Cortex of kidney (tissue), 1 donor: ENCODE measurements around the gene GLIPR2.
"Not testable (repeated sequence)": the region's sequence is repeated elsewhere in the genome, so short reads cannot be mapped to it uniquely, and the experiment has no call there.

Experiments
- DNase-seq: peaks from one replicate; lab custom pipeline; 2025; lab: John Stamatoyannopoulos, UW

GLIPR2 gene, protein sequence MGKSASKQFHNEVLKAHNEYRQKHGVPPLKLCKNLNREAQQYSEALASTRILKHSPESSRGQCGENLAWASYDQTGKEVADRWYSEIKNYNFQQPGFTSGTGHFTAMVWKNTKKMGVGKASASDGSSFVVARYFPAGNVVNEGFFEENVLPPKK

DNA sequence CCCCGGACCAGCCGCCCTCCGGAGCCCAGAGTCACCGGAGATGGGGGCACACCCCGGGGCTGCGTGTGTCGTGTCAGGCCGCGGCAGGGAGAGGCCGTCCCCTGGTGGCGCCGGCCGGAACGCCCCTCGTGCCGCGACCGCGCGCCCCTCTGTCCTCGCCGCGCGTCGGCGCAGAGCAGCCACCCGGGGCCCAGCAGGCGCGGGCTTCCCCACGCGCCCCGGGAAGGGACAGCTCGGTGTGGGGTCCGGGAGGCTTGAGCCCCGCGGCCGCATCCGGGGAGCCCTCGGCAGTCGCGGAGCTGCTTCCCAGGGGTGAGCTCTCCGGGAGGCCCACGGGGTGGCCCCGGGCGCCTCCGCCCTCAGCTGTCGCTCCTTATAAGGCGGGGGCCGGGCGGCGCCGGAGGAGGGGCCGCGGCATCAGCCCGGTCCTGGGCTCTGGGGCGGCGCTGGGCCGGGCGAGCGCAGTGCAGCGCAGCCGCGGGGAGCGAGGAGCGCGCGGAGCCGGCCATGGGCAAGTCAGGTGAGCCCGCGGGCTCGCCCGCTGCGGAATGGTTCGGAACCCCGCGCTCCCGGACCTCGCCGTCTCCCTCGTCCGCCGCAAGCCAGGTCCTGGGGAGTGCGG, at the start of gene GLIPR2:
Gene GLIPR2 (plus strand): TSS at position 462 of the 622 bp plus-strand sequence. CDS start 46 bp downstream, at position 508.
- DNase-seq = no peak

DNA sequence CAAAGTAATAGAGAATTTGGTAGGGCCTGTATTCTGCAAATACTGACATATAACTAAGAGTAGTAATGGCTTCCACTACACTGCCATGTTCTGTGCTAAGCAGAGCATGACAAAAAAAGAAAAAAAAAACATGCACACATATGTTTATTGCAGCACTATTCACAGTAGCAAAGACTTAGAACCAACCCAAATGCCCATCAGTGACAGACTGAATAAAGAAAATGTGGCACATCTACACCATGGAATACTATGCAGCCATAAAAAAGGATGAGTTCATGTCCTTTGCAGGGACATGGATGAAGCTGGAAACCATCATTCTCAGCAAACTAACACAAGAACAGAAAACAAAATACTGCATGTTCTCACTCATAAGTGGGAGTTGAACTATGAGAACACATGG, 49.5 kb upstream of the GLIPR2 start:
- DNase-seq = not testable (repeated sequence)

DNA sequence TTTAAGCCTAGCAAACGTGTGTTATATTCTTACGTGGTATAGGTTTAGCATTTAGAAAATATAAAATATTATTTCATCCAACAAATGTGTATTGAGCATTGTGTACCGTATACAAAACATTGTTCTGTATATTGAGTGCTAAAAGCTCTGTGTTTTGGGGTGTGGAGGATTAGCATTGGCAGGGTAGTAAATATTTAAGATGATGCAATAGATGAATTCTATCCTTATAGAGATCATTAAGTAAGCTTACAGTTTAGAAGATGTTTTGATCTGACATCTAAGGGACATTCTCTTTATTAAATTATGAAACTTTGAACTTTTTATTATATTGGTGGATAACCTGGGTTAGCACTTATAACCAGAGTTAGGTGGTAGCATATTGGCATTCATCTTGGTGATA, 48.5 kb upstream of the GLIPR2 start:
- DNase-seq = no peak

DNA sequence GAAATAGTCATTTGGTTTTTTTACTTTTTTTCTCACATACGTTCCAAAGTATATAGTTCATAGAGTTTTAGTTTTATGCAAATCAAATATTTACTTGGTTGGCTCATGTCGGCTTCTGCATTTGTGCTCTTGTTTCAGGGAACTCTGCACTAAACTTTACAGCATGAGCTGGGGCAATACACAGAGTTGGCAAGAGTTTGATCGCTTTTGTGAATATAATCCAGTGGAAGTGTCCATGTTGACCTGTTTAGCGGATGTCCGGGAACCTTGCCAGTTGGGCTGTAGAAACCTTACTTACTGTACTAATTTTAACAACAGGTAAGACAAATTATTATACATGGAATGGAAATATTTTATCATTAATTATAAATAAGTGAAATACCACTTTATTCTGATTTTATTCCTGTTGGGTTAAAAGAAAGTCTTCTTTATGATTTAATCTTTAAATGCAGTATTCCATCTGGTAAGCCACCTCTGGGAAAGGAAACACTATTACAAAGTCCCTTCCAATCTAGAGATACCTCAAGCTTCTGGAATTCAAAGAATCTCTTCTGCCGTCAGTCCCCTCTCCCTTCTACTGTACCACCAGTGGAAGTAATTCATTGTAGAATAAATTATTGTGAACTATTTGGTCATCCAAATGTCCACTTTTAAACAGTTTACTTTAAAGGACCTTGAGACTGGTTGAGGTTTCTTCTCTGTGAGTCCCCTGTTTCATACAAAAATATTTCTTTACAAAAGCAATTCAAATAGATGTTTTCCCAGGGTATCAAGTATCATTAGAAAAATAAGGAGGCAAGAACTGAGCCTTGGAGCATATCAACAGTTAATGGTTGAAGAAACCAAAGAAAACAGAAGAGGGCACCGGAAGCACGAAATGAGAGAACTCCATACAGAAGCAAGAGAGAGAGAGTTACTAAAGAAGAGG, 45.2 kb upstream of the GLIPR2 start:
- DNase-seq = no peak

DNA sequence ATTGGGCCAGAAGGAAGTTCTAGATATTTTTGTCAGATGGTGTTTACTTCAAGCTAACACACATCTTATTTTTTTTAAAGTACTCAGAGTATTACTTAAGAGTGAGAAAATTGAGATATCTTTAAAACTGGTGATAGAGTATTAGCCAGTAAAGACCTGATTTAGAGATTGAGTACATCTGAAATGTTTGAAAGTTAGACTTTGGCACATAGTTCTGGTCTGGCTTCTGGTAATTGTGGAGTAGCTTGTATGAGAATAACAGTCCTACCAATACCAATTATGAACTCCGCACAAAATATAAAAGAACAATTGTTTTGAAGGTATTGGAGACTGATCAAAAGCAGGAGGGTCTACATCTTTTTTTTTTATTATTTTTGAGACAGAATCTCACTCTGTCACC, 44.5 kb upstream of the GLIPR2 start:
- no peak for DNase-seq

DNA sequence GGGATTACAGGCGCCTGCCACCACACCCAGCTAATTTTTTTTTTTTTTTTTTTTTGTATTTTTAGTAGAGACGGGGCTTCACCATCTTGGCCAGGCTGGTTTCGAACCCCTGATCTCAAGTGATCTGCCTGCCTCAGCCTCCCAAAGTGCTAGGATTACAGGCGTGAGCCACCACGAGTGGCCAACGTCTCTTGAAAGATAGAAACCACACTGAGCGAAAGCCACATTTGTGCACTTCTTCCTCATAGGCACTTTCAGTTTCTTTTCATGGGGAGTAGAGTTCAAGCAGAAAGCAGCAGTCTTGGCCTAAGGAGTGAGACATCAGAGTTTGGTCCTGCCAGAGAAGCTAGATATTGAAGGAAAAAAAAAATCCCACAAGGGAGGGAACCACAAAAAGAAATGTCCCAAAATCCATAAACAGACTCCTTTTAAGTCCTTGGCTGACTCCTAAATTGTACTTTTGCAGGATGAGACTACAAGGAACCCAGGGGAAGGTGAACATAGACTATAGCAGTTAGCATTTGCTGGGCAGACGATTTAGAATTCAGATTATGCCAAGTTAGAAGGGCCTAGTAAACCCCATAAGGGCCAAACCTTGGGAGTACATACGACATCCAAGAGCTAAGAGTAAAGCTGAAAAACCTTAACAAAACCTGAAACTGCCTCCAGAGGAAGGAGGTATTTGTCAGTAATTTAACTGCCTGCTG, 43.9 kb upstream of the GLIPR2 start:
- no peak for DNase-seq

DNA sequence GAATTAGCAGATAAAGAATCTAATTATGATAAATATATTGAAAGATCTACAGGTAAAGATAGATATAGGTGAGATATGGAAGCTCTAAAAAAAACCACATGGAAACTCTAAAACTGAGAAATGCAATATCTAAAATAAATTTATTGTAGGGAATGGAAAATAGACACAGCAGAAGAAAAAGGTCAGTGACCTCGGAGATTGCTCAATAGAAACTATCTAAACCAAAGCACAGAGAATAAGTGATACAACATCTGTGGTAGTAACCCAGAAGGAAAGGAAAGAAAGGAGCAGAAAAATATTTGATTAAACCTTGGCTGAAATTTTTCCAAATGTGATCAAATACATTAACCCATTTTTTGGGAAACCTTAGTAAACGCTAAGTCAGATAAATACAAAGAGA, 43.1 kb upstream of the GLIPR2 start:
- no peak for DNase-seq

DNA sequence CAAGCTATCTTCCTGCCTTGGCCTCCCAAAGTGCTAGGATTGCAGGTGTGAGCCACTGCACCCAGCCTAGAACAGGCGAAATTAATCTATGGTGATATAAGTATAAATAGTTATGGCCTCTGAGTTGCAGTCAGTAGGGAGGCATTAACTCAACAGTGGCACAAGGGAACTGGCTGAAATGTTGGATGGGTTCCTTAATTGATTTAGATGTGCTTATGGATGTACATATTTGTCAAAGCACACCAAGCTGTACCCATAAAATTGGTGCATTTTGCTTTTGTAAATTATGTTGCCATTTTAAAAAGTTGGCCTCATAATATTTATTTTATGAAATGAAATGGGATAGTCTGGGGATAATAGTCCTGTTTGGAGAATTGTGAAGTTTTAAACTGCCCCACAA, 36.8 kb upstream of the GLIPR2 start:
- DNase-seq = no peak

DNA sequence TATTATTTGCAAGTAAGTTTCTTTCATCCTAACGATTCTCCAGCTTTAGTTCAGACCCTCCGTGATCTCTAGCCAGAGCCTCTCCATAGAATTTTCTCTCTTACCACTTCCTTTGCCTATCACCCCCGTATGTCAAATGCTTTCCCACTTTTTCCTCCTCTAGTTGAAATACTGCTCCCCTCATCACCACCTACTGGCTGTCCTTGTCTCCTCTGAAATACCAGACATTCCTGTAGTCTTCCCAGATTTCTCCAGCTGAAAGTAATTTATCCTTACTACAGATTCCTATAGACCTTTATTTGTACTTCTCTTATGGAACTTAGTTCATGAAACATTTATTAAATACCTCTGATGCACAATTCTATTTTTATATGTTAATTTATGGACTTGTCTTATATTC, 36.0 kb upstream of the GLIPR2 start:
- DNase-seq = no peak

DNA sequence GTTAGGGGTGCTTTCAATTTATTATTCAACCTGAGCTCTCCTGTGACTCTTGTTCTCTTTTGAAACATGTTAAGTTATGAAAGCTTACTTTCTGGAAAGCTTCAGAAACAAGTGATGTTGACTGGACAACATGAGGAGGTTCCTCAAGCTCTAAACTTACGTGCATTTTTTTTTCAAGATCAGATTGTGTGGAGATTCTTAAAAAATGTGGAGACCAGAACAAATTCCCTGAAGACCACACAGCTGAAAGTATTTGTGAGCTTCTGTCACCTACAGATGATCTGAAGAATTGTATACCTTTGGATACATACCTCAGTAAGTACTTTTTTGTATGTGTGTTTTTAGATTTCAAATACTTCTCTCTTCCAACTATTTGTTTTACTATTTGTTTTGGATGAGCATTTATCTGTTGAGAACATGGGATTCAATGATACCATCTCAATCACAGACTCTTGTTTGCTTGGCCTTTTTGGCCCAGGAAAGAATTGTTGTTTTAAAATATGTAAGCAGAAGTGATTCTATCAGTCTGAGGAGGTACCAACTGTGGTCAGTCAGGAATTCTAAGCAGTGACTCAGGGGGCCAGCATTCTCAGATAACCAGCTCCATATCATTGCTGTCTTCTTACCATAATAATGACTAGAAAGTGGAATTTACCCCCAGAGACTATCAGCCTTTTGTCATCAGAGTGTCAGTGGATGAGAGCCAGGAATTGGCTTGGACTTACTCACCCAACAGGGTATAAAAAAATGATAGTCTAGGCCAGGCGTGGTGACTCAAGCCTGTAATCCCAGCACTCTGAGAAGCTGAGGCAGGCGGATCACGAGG, 34.4 kb upstream of the GLIPR2 start:
- DNase-seq = no peak

DNA sequence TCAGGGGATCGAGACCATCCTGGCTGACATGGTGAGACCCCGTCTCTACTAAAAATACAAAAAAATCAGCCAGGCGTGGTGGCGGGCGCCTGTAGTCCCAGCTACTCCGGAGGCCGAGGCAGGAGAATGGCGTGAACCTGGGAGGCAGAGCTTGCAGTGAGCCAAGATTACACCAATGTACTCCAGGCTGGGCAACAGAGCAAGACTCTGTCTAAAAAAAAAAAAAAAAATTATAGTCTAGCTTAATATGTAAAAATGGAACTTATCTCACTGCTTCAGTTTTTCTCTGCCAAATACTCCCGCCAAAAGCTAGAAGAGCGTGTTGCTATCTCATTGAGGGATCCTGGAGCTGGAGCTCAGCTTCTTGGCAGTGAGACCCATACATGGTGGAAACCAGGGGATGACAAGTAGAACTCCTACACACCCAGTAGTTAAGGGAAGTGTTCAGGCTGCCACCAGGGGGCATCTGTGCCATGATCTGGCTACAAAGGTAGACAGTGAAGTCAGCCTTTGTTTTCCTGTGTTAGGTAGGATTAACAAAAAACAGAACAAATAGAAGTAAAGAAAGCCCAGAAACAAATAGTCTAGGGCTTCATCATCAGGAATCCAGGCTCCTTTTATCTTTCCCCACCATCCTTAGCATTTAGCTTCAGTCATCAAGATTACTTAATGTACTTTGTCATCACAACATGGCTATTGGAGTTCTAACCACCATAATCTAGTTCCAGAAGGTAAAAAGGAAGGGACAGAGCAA, 33.6 kb upstream of the GLIPR2 start:
- no peak for DNase-seq

DNA sequence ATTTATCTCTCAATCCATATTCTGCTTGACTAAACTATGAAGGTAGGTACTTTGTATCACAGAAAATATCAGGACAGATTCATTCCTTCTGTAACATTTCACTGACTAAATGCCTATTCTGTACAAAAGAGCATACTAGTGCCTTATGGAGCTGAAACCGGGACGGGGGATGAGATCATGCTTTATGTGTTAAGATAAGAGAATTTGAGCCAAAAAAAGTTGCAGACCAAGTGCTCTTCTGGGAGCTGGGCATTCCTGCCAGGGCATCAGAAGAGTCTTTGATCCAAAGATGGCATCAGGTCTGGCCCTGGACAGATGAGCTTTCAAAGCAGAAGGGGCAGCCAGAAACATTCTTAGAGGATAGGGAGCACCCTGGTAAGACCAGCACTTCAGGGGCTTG, 27.5 kb upstream of the GLIPR2 start:
- no peak for DNase-seq

DNA sequence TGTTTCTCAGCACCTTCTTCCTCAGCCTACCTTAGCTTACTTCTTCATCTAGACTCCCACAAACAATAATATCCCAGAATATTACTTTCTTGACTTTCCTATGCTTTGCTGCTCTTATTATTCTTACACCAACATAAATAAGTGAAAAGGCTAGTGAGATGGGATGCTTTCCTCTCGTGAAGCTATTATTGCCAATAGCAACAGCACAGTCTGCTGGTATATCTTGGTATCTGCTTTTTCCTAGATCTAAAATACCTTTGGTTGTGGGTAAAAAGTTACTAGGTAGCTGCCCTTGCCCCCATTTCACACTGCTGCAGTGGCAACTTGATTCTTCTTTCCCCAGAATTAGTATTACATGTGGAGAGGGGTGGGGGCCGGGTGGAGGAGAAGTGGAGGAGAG, 26.1 kb upstream of the GLIPR2 start:
- DNase-seq = no peak

DNA sequence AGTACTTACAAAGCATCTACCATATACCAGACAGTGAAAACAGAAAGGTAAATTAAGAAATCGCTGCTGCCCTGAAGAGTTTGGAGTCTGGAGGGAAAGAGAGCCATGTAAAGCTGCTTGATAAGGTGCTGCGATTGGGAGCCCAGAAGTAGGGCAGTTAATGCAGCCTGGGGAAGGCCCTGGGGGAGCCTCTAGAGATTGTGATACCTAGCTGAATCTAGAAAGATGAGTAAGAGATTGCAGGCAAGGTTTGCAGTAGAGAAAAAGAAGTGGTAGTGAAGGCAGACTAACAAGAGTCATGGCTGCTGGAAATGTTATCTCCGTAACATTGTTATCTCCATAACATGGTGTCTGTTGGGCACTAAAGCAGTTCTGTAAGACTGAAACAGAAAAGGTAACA, 24.0 kb upstream of the GLIPR2 start:
- no peak for DNase-seq

DNA sequence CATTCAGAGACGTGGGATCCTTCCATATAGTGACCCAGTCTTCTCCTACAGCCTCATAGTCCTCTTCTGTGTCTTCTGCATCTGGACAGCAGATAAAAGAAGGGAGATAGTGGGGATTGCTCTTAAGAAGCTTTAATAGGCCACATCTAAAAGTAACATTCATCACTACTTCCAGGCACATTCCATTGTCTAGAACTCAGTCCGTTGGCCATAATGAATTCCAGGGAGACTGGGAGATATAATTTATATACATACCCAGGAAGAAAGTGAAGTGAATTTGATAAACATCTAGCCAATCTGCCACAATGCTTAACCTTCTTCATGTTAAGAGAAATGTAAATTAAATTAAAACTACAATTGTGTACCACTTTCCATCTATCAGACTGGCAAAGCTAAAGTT, 22.5 kb upstream of the GLIPR2 start:
- DNase-seq = no peak

DNA sequence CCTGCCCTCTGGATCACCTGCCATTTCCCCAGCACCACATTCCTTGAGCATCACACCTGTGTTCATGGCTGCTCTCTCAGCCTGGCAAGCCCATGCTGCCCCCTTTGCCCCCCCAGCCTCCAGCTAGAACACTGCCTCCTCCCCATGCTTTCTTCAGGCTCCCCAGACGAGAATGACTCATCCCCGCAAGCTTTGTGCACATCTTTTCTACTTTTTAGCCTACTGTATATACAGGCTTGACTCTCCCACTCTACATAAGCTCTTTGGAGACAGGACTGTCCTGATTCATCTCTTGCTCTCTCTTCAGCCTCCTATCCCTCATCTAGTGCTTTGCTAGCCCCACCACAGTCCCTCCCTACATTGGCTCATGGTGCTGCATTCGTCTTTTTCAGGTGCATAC, 19.9 kb upstream of the GLIPR2 start:
- no peak for DNase-seq

DNA sequence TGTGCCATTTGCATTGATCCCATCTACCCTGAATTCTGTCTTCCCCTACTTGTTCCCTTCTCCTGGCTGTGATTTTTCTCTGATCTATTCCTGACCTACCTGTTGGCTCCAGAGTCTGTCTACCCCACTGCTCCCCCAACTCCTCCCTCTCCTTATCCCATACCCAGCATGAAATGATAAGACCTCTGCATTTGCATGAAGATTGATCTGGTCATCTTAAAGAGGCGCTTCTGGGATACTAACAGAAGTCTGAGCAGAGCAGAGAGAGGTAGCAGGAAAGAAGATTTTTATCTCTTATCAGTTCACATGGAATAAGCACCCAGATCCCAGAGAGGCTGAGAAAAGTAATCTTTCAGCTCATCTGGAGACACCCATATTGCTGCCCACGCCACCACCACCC, 18.3 kb upstream of the GLIPR2 start:
- DNase-seq = no peak

DNA sequence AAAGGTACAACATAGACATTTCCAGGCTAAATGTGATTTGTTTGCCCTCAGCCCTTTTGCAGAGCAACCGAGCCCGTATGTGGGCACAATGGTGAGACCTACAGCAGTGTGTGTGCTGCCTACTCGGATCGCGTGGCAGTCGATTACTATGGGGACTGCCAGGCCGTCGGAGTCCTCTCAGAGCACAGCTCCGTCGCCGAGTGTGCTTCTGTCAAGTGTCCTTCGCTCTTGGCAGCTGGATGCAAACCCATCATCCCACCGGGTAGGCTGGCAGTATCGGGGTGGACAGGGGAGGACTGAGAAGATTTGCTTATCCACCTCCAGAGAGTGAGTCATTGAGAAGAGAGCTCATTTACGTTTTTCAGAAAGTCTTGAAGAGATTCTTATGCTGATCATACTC, 17.8 kb upstream of the GLIPR2 start:
- no peak for DNase-seq

DNA sequence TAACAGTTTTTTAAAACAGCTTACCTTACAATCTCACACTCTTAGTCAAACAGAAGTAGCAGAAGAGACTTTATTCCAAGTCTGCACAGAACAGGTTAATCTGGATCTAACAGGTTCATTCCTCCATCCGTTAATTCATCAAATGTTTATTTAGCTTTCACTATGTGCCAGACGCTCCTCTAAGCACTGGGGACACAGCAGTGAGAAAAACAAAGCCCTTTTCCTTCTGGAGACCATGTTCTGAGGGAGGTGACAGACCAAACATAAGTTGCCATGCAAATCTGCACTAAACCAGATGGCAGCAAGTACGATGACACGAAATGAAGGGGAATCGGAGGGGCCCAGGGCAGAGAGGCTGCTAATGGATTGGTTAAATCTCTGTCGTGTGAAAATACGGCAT, 17.1 kb upstream of the GLIPR2 start:
- DNase-seq = no peak

DNA sequence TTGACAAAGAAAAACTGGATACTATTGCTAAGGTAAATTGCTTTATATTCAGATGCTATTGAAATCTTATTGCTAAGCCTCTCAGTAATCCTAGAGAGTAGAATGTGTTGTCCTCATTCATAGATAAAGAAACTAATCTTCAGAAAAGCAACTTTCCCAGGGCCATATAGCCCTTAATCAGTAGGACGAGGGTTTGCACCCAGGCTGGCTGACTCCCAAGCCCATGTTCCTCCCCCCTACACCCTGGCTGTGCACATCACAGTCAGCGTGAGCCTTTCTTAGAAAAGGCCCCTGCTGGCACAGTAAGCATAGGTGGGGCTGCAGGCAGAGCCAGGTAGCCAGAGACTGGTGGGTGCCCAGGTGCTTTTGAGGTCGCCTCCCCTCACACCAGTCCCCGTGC, 15.8 kb upstream of the GLIPR2 start:
- DNase-seq = no peak

DNA sequence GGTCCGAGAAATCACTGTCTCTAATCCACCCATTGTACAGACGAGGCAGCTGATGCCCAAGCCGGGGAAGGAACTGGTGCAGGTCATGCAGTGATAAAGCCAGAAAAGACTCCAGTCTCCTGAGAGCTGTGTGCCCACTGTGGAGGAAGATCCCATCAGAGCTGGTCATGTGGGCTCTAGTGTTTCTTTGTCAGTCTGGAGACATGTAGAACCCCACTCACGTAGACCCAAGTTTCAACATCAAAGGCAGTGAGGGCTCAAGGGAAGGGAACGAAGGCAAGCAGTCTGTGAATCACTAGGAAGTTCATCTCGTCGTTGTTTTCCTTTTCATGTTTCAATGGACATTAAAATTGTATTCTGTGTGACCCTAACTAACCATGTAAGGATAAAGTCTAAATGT, 14.6 kb upstream of the GLIPR2 start:
- no peak for DNase-seq
